ENCODE results near the gene DHRS7B.

- TF ChIP-seq, protein P1, sequence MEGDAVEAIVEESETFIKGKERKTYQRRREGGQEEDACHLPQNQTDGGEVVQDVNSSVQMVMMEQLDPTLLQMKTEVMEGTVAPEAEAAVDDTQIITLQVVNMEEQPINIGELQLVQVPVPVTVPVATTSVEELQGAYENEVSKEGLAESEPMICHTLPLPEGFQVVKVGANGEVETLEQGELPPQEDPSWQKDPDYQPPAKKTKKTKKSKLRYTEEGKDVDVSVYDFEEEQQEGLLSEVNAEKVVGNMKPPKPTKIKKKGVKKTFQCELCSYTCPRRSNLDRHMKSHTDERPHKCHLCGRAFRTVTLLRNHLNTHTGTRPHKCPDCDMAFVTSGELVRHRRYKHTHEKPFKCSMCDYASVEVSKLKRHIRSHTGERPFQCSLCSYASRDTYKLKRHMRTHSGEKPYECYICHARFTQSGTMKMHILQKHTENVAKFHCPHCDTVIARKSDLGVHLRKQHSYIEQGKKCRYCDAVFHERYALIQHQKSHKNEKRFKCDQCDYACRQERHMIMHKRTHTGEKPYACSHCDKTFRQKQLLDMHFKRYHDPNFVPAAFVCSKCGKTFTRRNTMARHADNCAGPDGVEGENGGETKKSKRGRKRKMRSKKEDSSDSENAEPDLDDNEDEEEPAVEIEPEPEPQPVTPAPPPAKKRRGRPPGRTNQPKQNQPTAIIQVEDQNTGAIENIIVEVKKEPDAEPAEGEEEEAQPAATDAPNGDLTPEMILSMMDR (IDR thresholded peaks at IDR 0.05) = no peak
- no peak for TF ChIP-seq POLR2A (IDR thresholded peaks at IDR 0.05)
Observed at GRCh38 chr17:21235921-21236320, 109.2 kb downstream of the DHRS7B start.

Data from suprapubic skin (tissue), 3 donors.